HepG2 (cell line): ENCODE results near the gene HOXA9. TPM values are rescaled to one million over a fixed set of nuclear protein-coding genes. Genes with fewer than 3 reads are reported as not detected.

Experiments used
- ARID2 ChIP-seq: sonication (generic); formaldehyde crosslinking; IDR thresholded peaks from 2 replicates; pipeline ENCODE4 v1.8.1; 2022; ENCODE audit warnings: mild to moderate bottlenecking, missing genetic modification reagents, borderline replicate concordance
- NFAT5 ChIP-seq: sonication (generic); formaldehyde crosslinking; IDR thresholded peaks from 2 replicates; pipeline ENCODE4 v1.4.0; 2020; ENCODE audit warnings: missing genetic modification reagents
- ZNF276 ChIP-seq: sonication (generic); formaldehyde crosslinking; IDR thresholded peaks from 2 replicates; pipeline ENCODE4 v1.4.0; 2020; ENCODE audit warnings: mild to moderate bottlenecking, low read depth, missing genetic modification reagents
- ZNF280B ChIP-seq: sonication (generic); formaldehyde crosslinking; IDR thresholded peaks from 2 replicates; pipeline ENCODE4 v1.5.0; 2020; ENCODE audit warnings: missing genetic modification reagents, mild to moderate bottlenecking, borderline replicate concordance
- polyA plus RNA-seq, 8 experiments: library from polyadenylated mRNA; depleted of rRNA in 3 of 8; stranded (reverse) in 7 of 8; unstranded in 1 of 8; fragments of >200 nt; fragmentation: Illumina TruSeq in 4 of 8; extraction: Trizol in 4 of 8; gene quantifications; 2 replicates each; pipeline versions ENCODE4 v1.2.1 to v1.2.3, GENCODE V29; 2011 to 2016; ENCODE audit warnings: low read depth in 4 of 8, missing spikeins in 1 of 8, mixed read lengths in 1 of 8; ENCODE audit not compliant: insufficient read depth in 1 of 8
- total RNA-seq, 5 experiments: library from RNA; depleted of rRNA; stranded (reverse); fragments of >200 nt; fragmentation: Illumina TruSeq; extraction: Trizol; gene quantifications; 2 replicates each; pipeline ENCODE4 v1.2.3, GENCODE V29; 2016; ENCODE audit warnings: low read depth in 1 of 5

Gene HOXA9
- total and polyA plus RNA-seq, 2 of the 13 experiments (the other 11 are each of a cell fraction or from before 2014, with no cell fraction given) = not detected

GRCh38 chr7:27161721-27162560, 3.4 kb downstream of the HOXA9 start (continued):
- TF ChIP-seq ZNF276 (no peak), ARID2 (CRISPR knock-in tag) (no peak), NFAT5 (CRISPR knock-in tag) (no peak), ZNF280B (CRISPR knock-in tag) (no peak)
